Fibroblast of the conjunctiva (primary cell): ENCODE measurements around the gene TDP1.

Source experiments
- DNase-seq: peaks from one replicate; pipeline ENCODE4 v3.0.0-alpha.2; 2010; ENCODE audit warnings: low read depth

The TDP1 gene

GRCh38 chr14:89955745-89956660 is at the start of gene TDP1:
TSS of gene TDP1 (plus strand) at chr14:89955927. CDS start at chr14:89963115, 7,188 bp downstream.
- DNase-seq: peak; percentile 91

GRCh38 chr14:89906000-89906399 is 49.7 kb upstream of the TDP1 start:
- no peak for DNase-seq

GRCh38 chr14:89907655-89908054 is 48.1 kb upstream of the TDP1 start:
- no peak for DNase-seq

GRCh38 chr14:89908712-89909450 is 46.8 kb upstream of the TDP1 start:
- DNase-seq: no peak

GRCh38 chr14:89909586-89909985 is 46.1 kb upstream of the TDP1 start:
- no peak for DNase-seq

GRCh38 chr14:89910691-89911009 is 45.1 kb upstream of the TDP1 start:
- no peak for DNase-seq

- DNase-seq: peak; percentile 33
Measured at GRCh38 chr14:89911010-89911919, 44.5 kb upstream of the TDP1 start.

- DNase-seq: no peak
Measured at GRCh38 chr14:89912221-89912620, 43.5 kb upstream of the TDP1 start.

GRCh38 chr14:89912667-89913211 is 43.0 kb upstream of the TDP1 start:
- DNase-seq: peak; percentile 93

- peak; percentile 64 for DNase-seq
Measured at GRCh38 chr14:89915114-89915878, 40.4 kb upstream of the TDP1 start.

- no peak for DNase-seq
Measured at GRCh38 chr14:89918721-89919120, 37.0 kb upstream of the TDP1 start.

- DNase-seq: no peak
Measured at GRCh38 chr14:89920056-89920455, 35.7 kb upstream of the TDP1 start.

GRCh38 chr14:89921346-89921745 is 34.4 kb upstream of the TDP1 start:
- DNase-seq: no peak

- DNase-seq: no peak
Measured at GRCh38 chr14:89922031-89922907, 33.5 kb upstream of the TDP1 start.

- DNase-seq: no peak
Measured at GRCh38 chr14:89924268-89924667, 31.5 kb upstream of the TDP1 start.

- no peak for DNase-seq
Measured at GRCh38 chr14:89926694-89927093, 29.0 kb upstream of the TDP1 start.

GRCh38 chr14:89927186-89927865 is 28.4 kb upstream of the TDP1 start:
- no peak for DNase-seq

- no peak for DNase-seq
Measured at GRCh38 chr14:89933002-89933401, 22.7 kb upstream of the TDP1 start.

GRCh38 chr14:89936654-89937185 is 19.0 kb upstream of the TDP1 start:
- DNase-seq: no peak
